RWPE2 (cell line): ENCODE data around the gene DEPDC5.
A peak's percentile ranks its signal among the peaks of the same experiment; 100 is the strongest.

Source experiments
- ATAC-seq: fragments of 200-7000 bp; cut with Tn5 transposase; 3 replicates; pipeline ENCODE4 v1.9.1; 2021; ENCODE audit warnings: low read depth
- DNase-seq: peaks from one replicate; pipeline ENCODE4 v3.0.0-alpha.2; 2020; ENCODE audit warnings: low spot score
- H3K27ac ChIP-seq: fragments of 450-650 bp; 2 replicates; pipeline ENCODE4 v1.5.1; 2017; ENCODE audit warnings: mild to moderate bottlenecking; ENCODE audit not compliant: poor library complexity, severe bottlenecking
- H3K27me3 ChIP-seq: fragments of 250-450 bp; sonication (Bioruptor Pico); 2 replicates; pipeline ENCODE4 v1.5.1; 2021; ENCODE audit warnings: mild to moderate bottlenecking, moderate library complexity; ENCODE audit not compliant: insufficient read depth, poor library complexity, severe bottlenecking
- H3K36me3 ChIP-seq: fragments of 250-450 bp; sonication (Bioruptor Pico); 2 replicates; pipeline ENCODE4 v1.5.1; 2020; ENCODE audit warnings: low read depth, mild to moderate bottlenecking, moderate library complexity
- H3K4me1 ChIP-seq: fragments of 250-450 bp; sonication (Bioruptor Pico); 2 replicates; pipeline ENCODE4 v1.5.1; 2021; ENCODE audit warnings: mild to moderate bottlenecking, moderate library complexity; ENCODE audit not compliant: insufficient read depth, poor library complexity, severe bottlenecking
- H3K4me3 ChIP-seq: fragments of 250-450 bp; sonication (Bioruptor Pico); 2 replicates; pipeline ENCODE4 v1.5.1; 2021; ENCODE audit warnings: mild to moderate bottlenecking, moderate library complexity; ENCODE audit not compliant: severe bottlenecking
- H3K9me3 ChIP-seq: fragments of 250-450 bp; sonication (Bioruptor Pico); 2 replicates; pipeline ENCODE4 v1.5.1; 2021; ENCODE audit warnings: mild to moderate bottlenecking, moderate library complexity; ENCODE audit not compliant: severe bottlenecking
- TF ChIP-seq, protein P1 (sequence below): fragments of 450-650 bp; IDR thresholded peaks from one replicate; pipeline ENCODE4 v1.5.1; 2017; ENCODE audit warnings: mild to moderate bottlenecking, moderate library complexity; ENCODE audit not compliant: poor library complexity, severe bottlenecking

DEPDC5 gene

DNA sequence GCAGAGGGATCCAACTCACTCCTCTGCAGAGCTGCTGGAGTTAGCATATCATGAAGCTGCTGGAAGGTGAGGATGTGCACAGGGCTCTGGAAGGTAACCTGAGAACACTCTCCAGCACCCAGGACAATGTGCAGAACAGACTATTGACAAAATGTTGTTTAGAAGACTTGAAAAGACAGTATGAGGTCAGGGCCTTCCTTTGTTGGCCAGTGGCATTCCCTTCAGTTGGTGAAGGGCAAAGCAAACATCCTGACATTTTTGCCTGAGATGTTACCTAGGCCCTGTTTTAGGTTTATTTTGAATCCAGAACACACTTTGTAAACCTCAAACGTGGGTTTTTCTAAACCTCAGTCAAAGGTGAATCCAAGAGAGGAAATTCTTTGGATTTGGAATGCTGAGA lies 67.8 kb downstream of the DEPDC5 start:
- H3K4me1 ChIP-seq, result no peaks in the 10 kb centered on the region
- DNase-seq (no peak), ATAC-seq (no peak)
- no peak overlapping the region for H3K27ac ChIP-seq
- H3K36me3 ChIP-seq, result peaks cover 41% of the 10 kb centered on the region
- H3K4me3 ChIP-seq, result no peak overlapping the region
- H3K9me3 ChIP-seq, result no peaks in the 10 kb centered on the region
- TF ChIP-seq, protein P1, sequence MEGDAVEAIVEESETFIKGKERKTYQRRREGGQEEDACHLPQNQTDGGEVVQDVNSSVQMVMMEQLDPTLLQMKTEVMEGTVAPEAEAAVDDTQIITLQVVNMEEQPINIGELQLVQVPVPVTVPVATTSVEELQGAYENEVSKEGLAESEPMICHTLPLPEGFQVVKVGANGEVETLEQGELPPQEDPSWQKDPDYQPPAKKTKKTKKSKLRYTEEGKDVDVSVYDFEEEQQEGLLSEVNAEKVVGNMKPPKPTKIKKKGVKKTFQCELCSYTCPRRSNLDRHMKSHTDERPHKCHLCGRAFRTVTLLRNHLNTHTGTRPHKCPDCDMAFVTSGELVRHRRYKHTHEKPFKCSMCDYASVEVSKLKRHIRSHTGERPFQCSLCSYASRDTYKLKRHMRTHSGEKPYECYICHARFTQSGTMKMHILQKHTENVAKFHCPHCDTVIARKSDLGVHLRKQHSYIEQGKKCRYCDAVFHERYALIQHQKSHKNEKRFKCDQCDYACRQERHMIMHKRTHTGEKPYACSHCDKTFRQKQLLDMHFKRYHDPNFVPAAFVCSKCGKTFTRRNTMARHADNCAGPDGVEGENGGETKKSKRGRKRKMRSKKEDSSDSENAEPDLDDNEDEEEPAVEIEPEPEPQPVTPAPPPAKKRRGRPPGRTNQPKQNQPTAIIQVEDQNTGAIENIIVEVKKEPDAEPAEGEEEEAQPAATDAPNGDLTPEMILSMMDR, result no peak
- no peaks in the 10 kb centered on the region for H3K27me3 ChIP-seq

DNA sequence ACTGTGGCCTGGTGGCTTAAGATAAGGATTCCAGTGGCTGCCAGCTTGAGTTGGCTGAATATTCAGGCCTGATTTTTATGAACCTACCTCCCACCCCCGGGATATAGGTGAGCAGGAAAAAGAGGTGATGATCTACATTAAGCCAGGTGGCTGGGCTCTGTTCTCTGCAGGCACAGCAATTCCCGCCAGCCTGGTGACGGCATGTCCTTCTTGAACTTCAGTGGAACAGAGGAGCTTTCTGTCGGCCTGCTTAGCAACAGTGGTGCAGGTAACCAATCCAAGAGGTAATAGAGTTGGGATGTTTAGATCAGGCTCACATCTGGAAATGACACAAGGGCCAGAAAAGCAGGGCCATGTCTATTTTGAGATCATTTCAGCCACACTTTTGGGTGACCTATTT lies 68.7 kb downstream of the DEPDC5 start:
- H3K4me3 ChIP-seq, result no peak overlapping the region
- no peak overlapping the region for H3K27ac ChIP-seq
- ATAC-seq, result no peak
- no peaks in the 10 kb centered on the region for H3K27me3 ChIP-seq
- no peaks in the 10 kb centered on the region for H3K4me1 ChIP-seq
- no peaks in the 10 kb centered on the region for H3K9me3 ChIP-seq
- TF ChIP-seq, protein P1, result no peak
- DNase-seq, result no peak
- peaks cover 33% of the 10 kb centered on the region for H3K36me3 ChIP-seq

DNA sequence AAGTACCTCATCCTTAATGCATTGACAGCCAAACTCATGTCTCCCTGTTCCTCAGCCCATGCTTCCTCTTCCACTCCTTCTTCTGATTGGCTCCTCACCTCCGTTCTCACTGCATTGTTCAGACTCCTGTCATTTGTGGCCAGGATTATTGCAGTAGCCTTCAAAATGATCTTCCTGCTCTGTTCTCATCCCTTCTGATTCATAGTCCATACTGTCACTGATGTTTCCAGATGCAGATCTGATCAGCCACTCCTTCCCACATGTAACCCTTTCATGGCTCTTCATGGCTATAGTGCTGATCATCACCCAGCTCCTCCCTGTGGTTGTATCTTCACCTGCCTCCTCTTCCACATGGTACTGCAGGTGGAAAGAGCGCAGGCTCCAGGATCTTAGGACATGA lies 71.7 kb downstream of the DEPDC5 start:
- no peak overlapping the region for H3K27ac ChIP-seq
- ATAC-seq (no peak), DNase-seq (no peak)
- H3K9me3 ChIP-seq, result no peaks in the 10 kb centered on the region
- no peaks in the 10 kb centered on the region for H3K27me3 ChIP-seq
- H3K4me1 ChIP-seq, result peaks cover 12% of the 10 kb centered on the region
- TF ChIP-seq, protein P1, result no peak
- no peak overlapping the region for H3K4me3 ChIP-seq
- H3K36me3 ChIP-seq, result peaks cover 27% of the 10 kb centered on the region

DNA sequence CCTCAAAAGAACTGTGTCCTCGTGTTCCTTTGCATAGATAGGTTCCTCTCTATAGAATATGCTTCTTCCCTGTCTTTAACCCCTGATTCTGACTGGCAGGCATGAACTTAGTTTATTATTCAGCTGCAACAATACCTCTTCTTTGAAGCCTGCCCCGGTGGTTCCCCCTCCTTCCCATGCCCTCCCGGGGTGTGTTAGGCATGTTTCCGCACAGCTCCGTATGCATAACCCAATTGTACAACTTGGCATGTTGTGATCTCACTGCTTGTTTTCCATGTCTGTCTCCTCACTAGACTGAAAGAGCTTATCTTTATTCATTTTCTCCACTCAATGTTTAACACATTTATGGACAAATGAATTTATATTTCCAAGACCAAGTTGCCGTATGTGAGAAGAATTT lies 72.6 kb downstream of the DEPDC5 start:
- Histone ChIP-seq H3K4me1 (peaks cover 16% of the 10 kb centered on the region), H3K27me3 (no peaks in the 10 kb centered on the region), H3K4me3 (no peak overlapping the region), H3K9me3 (no peaks in the 10 kb centered on the region), H3K36me3 (peaks cover 32% of the 10 kb centered on the region), H3K27ac (no peak overlapping the region)
- ATAC-seq, result no peak
- no peak for DNase-seq
- TF ChIP-seq, protein P1, result no peak

DNA sequence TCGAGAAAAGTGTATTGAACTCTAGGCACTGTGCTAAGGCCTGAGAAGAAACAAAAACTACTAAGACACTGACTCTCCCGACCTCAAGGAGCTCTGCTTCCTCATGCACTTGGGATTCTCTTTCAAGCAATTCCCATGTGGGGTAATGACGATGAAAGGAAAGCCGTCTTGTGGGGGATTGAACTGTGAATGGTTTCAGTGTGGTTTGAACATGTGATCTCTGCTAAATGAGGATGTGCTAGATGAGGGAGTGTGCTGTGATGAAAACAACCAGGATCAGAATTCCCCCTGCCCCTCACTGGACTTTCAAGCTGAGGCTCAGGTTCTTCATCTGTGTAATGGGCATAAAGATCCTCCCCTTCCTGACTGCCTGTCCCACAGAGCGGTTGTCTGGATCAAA lies 74.9 kb downstream of the DEPDC5 start:
- DNase-seq (no peak), ATAC-seq (no peak)
- Histone ChIP-seq H3K4me1 (peaks cover 16% of the 10 kb centered on the region), H3K36me3 (peaks cover 31% of the 10 kb centered on the region), H3K27me3 (no peaks in the 10 kb centered on the region), H3K4me3 (no peak overlapping the region), H3K9me3 (no peaks in the 10 kb centered on the region), H3K27ac (peak overlapping the region; percentile 76)
- TF ChIP-seq, protein P1, result no peak
